Activated naive CD8-positive, alpha-beta T cell treated with anti-CD3 and anti-CD28 coated beads, Interleukin-2, amount 50 U/mL, for 16 hours (primary cell): ENCODE measurements around the gene KDM6A.
"Not testable (repeated sequence)": the region's sequence is repeated elsewhere in the genome, so short reads cannot be mapped to it uniquely, and the experiment has no call there.

ENCODE experiments used
- DNase-seq: peaks from one replicate; pipeline ENCODE4 v3.0.0-alpha.2; 2020; ENCODE audit warnings: low read depth, low spot score

The KDM6A gene

GRCh38 chrX:44961817-44962607 lies 89.0 kb downstream of the KDM6A start:
- no peak for DNase-seq

GRCh38 chrX:44962944-44963343 lies 90.0 kb downstream of the KDM6A start:
- no peak for DNase-seq

GRCh38 chrX:44967221-44967620 lies 94.2 kb downstream of the KDM6A start:
- no peak for DNase-seq

- no peak for DNase-seq
Observed at GRCh38 chrX:44970709-44971108, 97.7 kb downstream of the KDM6A start.

GRCh38 chrX:44971674-44972073 lies 98.7 kb downstream of the KDM6A start:
- DNase-seq, result no peak

GRCh38 chrX:44972132-44972531 lies 99.1 kb downstream of the KDM6A start:
- DNase-seq, result no peak

GRCh38 chrX:44973420-44973932 lies 100.5 kb downstream of the KDM6A start:
- no peak for DNase-seq

GRCh38 chrX:44974451-44974850 lies 101.5 kb downstream of the KDM6A start:
- DNase-seq, result no peak

- no peak for DNase-seq
Observed at GRCh38 chrX:44975666-44976263, 102.8 kb downstream of the KDM6A start.

GRCh38 chrX:44978976-44979375 lies 106.0 kb downstream of the KDM6A start:
- DNase-seq, result no peak

- DNase-seq, result no peak
Observed at GRCh38 chrX:44980403-44980802, 107.4 kb downstream of the KDM6A start.

- DNase-seq, result no peak
Observed at GRCh38 chrX:44980883-44981282, 107.9 kb downstream of the KDM6A start.

- no peak for DNase-seq
Observed at GRCh38 chrX:44989995-44990770, 117.2 kb downstream of the KDM6A start.

- DNase-seq, result no peak
Observed at GRCh38 chrX:44992775-44993174, 119.8 kb downstream of the KDM6A start.

GRCh38 chrX:44996277-44996676 lies 123.3 kb downstream of the KDM6A start:
- DNase-seq, result no peak

GRCh38 chrX:44997282-44997812 lies 124.4 kb downstream of the KDM6A start:
- DNase-seq, result no peak

- DNase-seq, result no peak
Observed at GRCh38 chrX:44997888-44998287, 124.9 kb downstream of the KDM6A start.

- not testable (repeated sequence) for DNase-seq
Observed at GRCh38 chrX:44999237-44999636, 126.2 kb downstream of the KDM6A start.

GRCh38 chrX:44999872-45000271 lies 126.9 kb downstream of the KDM6A start:
- DNase-seq, result not testable (repeated sequence)

- DNase-seq, result no peak
Observed at GRCh38 chrX:45001048-45001447, 128.1 kb downstream of the KDM6A start.

GRCh38 chrX:45003085-45003484 lies 130.1 kb downstream of the KDM6A start:
- DNase-seq, result no peak
